Measurements from ENCODE around the gene RDH12.

DNA sequence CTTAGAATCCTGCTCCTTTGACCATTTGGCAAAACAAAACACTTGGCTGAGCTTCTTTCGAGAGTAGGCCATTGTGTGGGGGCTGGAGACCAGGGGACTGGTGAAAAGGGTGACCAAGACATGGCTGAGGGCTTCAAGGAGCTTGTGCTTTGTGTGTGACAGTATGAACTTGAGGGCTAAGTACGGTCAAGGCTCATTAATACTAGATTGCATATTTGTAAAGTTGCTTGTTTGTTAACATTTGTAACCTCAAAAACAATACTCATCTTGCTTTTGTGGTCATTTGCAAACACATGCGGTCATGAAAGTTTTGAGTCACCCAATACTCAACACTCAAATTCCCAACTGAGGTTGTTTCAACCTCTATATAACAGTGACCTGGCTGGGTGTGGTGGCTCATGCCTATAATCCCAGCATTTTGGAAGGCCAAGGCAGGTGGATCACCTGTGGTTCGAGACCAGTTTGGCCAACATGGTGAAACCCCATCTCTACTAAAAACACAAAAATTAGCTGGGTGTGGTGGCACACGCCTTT, 72.2 kb downstream of the RDH12 start:
- TF ChIP-seq, protein P1, sequence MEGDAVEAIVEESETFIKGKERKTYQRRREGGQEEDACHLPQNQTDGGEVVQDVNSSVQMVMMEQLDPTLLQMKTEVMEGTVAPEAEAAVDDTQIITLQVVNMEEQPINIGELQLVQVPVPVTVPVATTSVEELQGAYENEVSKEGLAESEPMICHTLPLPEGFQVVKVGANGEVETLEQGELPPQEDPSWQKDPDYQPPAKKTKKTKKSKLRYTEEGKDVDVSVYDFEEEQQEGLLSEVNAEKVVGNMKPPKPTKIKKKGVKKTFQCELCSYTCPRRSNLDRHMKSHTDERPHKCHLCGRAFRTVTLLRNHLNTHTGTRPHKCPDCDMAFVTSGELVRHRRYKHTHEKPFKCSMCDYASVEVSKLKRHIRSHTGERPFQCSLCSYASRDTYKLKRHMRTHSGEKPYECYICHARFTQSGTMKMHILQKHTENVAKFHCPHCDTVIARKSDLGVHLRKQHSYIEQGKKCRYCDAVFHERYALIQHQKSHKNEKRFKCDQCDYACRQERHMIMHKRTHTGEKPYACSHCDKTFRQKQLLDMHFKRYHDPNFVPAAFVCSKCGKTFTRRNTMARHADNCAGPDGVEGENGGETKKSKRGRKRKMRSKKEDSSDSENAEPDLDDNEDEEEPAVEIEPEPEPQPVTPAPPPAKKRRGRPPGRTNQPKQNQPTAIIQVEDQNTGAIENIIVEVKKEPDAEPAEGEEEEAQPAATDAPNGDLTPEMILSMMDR (conservative IDR thresholded peaks at IDR 0.05 in 1 of 2, IDR thresholded peaks at IDR 0.05 in 1 of 2; ENCODE audit: low read depth in 1 of 2, low read length in 2 of 2): no peak
- no peak for TF ChIP-seq EZH2 (IDR thresholded peaks at IDR 0.05; ENCODE audit: low read length, missing control alignments)
